Esophagus squamous epithelium (tissue), 5 donors: ENCODE results near the gene AK1. TPM values are rescaled to one million over a fixed set of nuclear protein-coding genes. Genes with fewer than 3 reads are reported as not detected.

Experiments
- DNase-seq: peaks from one replicate; lab custom pipeline; 2025; lab: John Stamatoyannopoulos, UW
- H3K27ac ChIP-seq, 4 donors: fragments of 200-600 bp; sonication (generic); one replicate each; pipeline ENCODE4 v1.5.1; 2016 to 2019; ENCODE audit warnings: mild to moderate bottlenecking in 1 of 4
- H3K27me3 ChIP-seq, 4 donors: fragments of 200-600 bp; sonication (generic); 1 replicate in 3 of 4; 2 replicates in 1 of 4; pipeline versions ENCODE4 v1.5.1 to v1.6.0; 2017 to 2021; ENCODE audit warnings: antibody characterized with exemption in 1 of 4
- H3K36me3 ChIP-seq, 3 donors: fragments of 200-600 bp; sonication (generic); one replicate each; pipeline ENCODE4 v1.5.1; 2016 to 2019
- H3K4me1 ChIP-seq, 3 donors: fragments of 200-600 bp; sonication (generic); one replicate each; pipeline ENCODE4 v1.5.1; 2017 to 2019
- H3K4me3 ChIP-seq, 4 donors: fragments of 200-600 bp; sonication (generic); 1 replicate in 3 of 4; 2 replicates in 1 of 4; pipeline ENCODE4 v1.5.1; 2016 to 2019; ENCODE audit warnings: mild to moderate bottlenecking in 2 of 4, moderate library complexity in 1 of 4
- H3K9me3 ChIP-seq, 3 donors: fragments of 200-600 bp; sonication (generic); one replicate each; pipeline ENCODE4 v1.5.1; 2016 to 2019
- CTCF ChIP-seq, 6 experiments: fragments of 450-650 bp in 4 of 6; fragments of 200-600 bp in 2 of 6; sonication (generic) in 2 of 6; IDR thresholded peaks; one replicate each; pipeline ENCODE4 v1.5.1; 2016 to 2019; ENCODE audit warnings: antibody characterized with exemption in 6 of 6, mild to moderate bottlenecking in 4 of 6, moderate library complexity in 4 of 6
- POLR2A ChIP-seq, 4 donors: fragments of 450-650 bp; IDR thresholded peaks; one replicate each; pipeline ENCODE4 v1.6.1; 2017; ENCODE audit warnings: antibody characterized with exemption in 4 of 4, mild to moderate bottlenecking in 4 of 4, moderate library complexity in 3 of 4
- WGBS, 2 donors: methylation state at CpG; one replicate each; pipeline ENCODE4 v1.1.5; 2018; 5-methylcytosine and 5-hydroxymethylcytosine counted together
- intact Hi-C: fragments of 100-400 bp; cut with DNase I; formaldehyde crosslinking; loops from one replicate; pipeline ENCODE4 v1.15.0; 2022
- total RNA-seq, 4 donors: library from RNA; depleted of rRNA; stranded (reverse); fragments of >200 nt; gene quantifications; one replicate each; pipeline ENCODE4 v1.1.0, GENCODE V29; 2016
- donor health status: DM: yes; HTN: yes; CAD: no.

The AK1 gene
- total RNA-seq, 4 donors from 2014 or later: 11.1 to 36.1 (median 26.8) TPM

- no CpG with 5 or more reads among the region's 17 CpGs for WGBS, 2 donors
- TF ChIP-seq POLR2A (IDR thresholded peaks at IDR 0.05) (no peak), CTCF (IDR thresholded peaks at IDR 0.05) (no peak)
- Histone ChIP-seq H3K4me3 (no peak overlapping the region), H3K36me3 (peaks cover 11 to 64% (median 19%) of the 10 kb centered on the region in 3 donors), H3K4me1 (peaks cover 24 to 53% (median 26%) of the 10 kb centered on the region in 3 donors), H3K27ac (no peak overlapping the region), H3K27me3 (no peaks in the 10 kb centered on the region), H3K9me3 (no peaks in the 10 kb centered on the region)
- intact Hi-C loops: no loop called here
- DNase-seq: no peak
Measured at GRCh38 chr9:127909839-127910273, 32.4 kb upstream of the AK1 start.

DNA sequence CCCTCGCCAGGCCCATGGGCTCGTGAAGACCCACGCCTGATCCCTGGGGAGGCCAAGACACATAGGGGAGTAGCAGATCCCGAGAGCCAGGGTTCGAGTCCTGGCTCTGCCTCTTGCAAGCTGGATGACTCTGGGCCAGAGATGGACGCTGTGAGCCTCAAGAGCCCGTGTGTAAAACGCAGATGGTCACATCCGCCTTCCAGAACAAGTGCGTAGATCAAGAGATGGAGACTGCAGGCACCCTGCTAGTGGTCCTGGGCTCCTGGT lies 31.1 kb upstream of the AK1 start:
- H3K27ac ChIP-seq: no peak overlapping the region
- intact Hi-C loops: no loop called here
- H3K27me3 ChIP-seq: no peaks in the 10 kb centered on the region
- DNase-seq: no peak
- H3K4me1 ChIP-seq: peaks cover 35 to 61% (median 39%) of the 10 kb centered on the region in 3 donors
- 88 to 89% methylated on average over 2 to 3 of the region's 10 CpGs for WGBS, 2 donors
- TF ChIP-seq POLR2A (IDR thresholded peaks at IDR 0.05) (no peak), CTCF (IDR thresholded peaks at IDR 0.05) (no peak)
- H3K36me3 ChIP-seq: peaks cover 11 to 55% (median 19%) of the 10 kb centered on the region in 3 donors
- no peaks in the 10 kb centered on the region for H3K9me3 ChIP-seq
- no peak overlapping the region for H3K4me3 ChIP-seq

DNA sequence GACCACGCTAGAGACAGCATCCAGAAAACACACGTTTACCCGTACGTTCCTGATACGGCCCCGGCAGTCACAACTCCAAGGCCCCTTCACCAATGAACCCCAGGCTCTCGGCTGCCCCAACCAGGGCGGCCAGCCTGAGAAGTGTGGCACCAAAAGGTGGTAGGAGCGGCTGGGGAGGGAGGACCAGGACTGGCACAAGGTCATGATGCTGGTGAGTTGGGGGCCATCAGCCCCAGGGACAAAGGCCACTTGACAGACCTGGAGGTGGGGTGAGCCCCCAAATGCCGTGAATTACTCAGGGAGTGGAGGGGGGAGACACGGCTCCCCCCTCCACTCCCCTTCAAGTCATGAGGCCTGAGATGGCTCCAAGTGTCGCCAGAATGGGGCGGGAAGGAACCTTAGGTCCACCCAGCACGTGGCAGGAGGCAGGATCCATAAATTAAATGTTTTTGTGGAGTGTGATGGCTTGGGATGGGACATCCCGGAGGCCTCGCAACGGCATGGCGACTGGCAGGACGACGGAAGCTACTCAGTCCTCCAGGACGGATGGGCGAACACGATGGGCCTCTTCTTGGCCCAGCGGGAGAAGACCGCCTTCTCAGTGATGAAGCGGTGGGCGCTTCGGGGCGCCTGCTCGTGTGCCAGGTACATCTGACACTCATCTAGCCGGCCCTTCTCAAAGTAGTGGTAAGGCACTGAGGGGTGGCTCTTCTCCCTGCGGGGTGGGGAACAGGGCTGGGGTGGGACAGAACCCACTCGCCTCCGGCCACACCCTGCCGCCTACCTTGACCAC lies 30.6 kb upstream of the AK1 start:
- H3K27me3 ChIP-seq: no peaks in the 10 kb centered on the region
- H3K4me1 ChIP-seq: peaks cover 38 to 66% (median 44%) of the 10 kb centered on the region in 3 donors
- DNase-seq: no peak
- H3K27ac ChIP-seq: peak overlapping the region in 1 of 4 donors; percentile 87
- peaks cover 11 to 52% (median 19%) of the 10 kb centered on the region in 3 donors for H3K36me3 ChIP-seq
- intact Hi-C loops: no loop called here
- TF ChIP-seq POLR2A (IDR thresholded peaks at IDR 0.05): no peak
- no peak for TF ChIP-seq CTCF (IDR thresholded peaks at IDR 0.05)
- 87% methylated on average over 22 to 31 of the region's 35 CpGs for WGBS, 2 donors
- no peak overlapping the region for H3K4me3 ChIP-seq
- H3K9me3 ChIP-seq: no peaks in the 10 kb centered on the region

GRCh38 chr9:127905788-127906191 lies 28.3 kb upstream of the AK1 start:
- H3K9me3 ChIP-seq: no peaks in the 10 kb centered on the region
- peaks cover 38 to 83% (median 51%) of the 10 kb centered on the region in 3 donors for H3K4me1 ChIP-seq
- H3K27me3 ChIP-seq: no peaks in the 10 kb centered on the region
- intact Hi-C loops: no loop called here
- H3K4me3 ChIP-seq: peak overlapping the region in 2 of 4 donors; percentile 34 to 47
- WGBS, 2 donors: 35 to 44% methylated on average over 9 to 11 of the region's 12 CpGs
- peak overlapping the region; percentile 77 to 91 (median 86) for H3K27ac ChIP-seq
- TF ChIP-seq POLR2A (IDR thresholded peaks at IDR 0.05): no peak
- no peak for TF ChIP-seq CTCF (IDR thresholded peaks at IDR 0.05)
- peaks cover 6 to 29% (median 8%) of the 10 kb centered on the region in 3 donors for H3K36me3 ChIP-seq
- no peak for DNase-seq

DNA sequence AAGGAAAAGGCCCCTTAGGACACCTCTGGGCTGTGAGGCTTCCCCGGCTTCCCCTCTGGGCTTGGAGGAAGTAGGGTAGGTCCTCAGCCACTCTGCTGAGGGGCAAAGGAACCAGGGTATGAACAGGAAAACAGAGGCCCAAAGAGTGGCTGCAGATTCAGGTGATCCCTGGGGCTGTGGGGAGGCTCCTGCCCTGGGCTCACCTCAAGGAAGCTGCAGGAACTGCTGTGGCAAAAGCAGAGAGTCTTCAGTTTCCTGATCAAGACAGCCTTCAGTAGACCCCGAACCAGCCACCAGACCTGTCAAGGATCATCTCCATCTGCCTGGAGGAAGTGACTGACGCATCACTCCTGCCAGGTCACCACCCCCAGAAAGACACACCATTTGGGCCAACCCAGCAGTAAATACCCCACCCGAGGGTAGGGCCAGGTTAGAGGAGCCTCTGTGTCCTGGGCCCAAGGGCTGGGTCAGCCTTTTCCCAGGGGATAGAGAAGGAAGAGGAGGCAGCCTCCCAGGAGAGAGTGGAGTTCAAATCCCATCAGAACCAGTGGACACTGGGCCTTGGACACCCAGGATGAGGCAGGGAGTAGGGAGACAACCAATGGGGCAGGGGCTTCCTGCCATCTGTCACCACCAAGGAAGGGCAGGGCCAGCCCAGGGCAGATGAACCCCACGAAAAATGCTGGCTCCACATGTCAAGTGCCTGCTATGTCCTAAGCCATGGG lies 27.7 kb upstream of the AK1 start:
- H3K36me3 ChIP-seq: peaks cover 3 to 23% (median 3%) of the 10 kb centered on the region in 3 donors
- intact Hi-C loops: no loop called here
- peak overlapping the region; percentile 77 to 91 (median 86) for H3K27ac ChIP-seq
- peak overlapping the region in 3 of 4 donors; percentile 23 to 47 (median 34) for H3K4me3 ChIP-seq
- 18 to 27% methylated on average over 2 to 4 of the region's 5 CpGs for WGBS, 2 donors
- no peaks in the 10 kb centered on the region for H3K9me3 ChIP-seq
- TF ChIP-seq CTCF (IDR thresholded peaks at IDR 0.05): peak in 1 of 6 experiments; percentile 1
- TF ChIP-seq POLR2A (IDR thresholded peaks at IDR 0.05): peak in 1 of 4 donors; percentile 28
- no peak for DNase-seq
- H3K27me3 ChIP-seq: no peaks in the 10 kb centered on the region
- peaks cover 38 to 83% (median 56%) of the 10 kb centered on the region in 3 donors for H3K4me1 ChIP-seq
